D341Med (cell line): ENCODE results near the gene CCNG2.

Experiments
- DNase-seq: peaks from one replicate; pipeline ENCODE4 v3.0.0; 2012; ENCODE audit warnings: low spot score

CCNG2 gene

DNA sequence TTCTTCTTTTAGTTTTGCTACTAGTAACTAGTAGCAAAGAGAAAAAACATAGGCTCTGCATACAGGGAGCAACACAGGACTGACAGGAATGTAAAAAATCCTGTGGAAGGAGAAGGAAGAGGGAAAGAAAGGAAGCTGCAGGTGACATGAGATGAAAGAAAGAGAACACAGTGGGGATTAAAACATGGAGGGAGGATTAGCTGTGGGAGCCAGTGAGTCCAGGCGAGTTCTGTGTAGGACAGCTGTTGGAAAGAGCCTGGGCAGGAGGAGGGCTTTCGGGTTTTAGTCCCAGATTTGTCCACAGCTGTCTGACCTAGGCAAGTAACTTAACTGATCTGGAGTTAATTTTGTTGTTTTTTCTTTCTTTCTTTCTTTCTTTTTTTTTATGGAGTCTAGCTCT lies 21.6 kb downstream of the CCNG2 start:
- DNase-seq, result peak; percentile 55

- no peak for DNase-seq
Observed at GRCh38 chr4:77179519-77179918, 22.5 kb downstream of the CCNG2 start.

DNA sequence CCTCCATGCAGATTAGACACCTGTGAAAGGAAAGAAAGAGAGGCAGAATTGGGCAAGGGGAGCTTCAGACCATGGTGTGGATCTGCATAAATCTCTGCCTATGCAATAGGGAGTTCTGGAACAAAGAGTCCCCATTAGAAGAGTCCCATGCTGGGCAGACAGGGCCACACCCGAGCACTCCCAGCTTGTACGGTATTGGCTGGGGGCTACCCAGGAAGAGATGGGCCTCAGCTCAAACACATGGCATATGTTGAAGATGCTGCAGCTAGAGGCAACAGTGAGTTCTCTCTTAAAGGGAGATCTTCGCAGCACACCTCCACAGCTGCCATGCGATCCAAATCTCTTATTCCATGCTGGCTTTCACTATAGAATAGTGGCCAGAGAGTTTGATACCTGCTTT lies 24.7 kb downstream of the CCNG2 start:
- no peak for DNase-seq

- DNase-seq, result no peak
Observed at GRCh38 chr4:77183777-77184420, 26.9 kb downstream of the CCNG2 start.

DNA sequence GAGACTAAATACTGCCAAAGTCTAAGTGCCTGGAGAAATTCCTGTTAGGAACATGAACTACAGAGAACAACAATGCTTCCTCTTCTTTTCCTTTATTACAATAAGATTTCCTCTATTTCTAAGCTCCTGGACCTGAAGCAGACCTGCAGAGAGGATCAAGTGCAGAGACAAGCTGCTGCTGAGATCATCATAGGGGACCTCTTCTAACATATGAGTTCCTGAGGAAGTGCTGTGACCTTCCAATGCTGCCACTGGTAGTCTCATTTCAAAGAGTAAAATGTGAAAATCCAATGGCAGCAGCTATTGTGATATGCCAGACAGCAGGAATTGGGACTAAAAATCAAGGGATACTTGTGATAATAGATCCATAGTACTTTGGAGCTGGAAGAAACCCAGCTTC lies 28.0 kb downstream of the CCNG2 start:
- no peak for DNase-seq

DNA sequence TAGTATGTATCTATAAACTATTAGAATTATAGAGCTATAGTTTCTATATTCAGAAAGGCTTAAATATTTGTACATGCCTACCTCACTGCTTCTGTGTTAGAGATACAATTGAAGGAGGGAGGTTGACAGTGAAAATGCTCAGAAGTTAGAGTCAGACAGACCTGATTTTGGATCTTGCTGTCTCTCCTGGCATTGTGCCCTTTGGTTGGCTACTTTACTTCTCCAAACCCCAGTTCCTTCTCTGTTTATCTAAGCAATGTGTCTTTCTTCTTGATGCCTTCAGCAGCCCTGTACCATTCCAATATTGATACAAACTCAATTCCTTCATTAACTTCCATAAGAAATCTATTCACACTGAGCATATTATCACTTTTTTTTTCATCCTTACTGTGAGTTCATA lies 28.7 kb downstream of the CCNG2 start:
- no peak for DNase-seq

- no peak for DNase-seq
Observed at GRCh38 chr4:77187322-77187721, 30.3 kb downstream of the CCNG2 start.

DNA sequence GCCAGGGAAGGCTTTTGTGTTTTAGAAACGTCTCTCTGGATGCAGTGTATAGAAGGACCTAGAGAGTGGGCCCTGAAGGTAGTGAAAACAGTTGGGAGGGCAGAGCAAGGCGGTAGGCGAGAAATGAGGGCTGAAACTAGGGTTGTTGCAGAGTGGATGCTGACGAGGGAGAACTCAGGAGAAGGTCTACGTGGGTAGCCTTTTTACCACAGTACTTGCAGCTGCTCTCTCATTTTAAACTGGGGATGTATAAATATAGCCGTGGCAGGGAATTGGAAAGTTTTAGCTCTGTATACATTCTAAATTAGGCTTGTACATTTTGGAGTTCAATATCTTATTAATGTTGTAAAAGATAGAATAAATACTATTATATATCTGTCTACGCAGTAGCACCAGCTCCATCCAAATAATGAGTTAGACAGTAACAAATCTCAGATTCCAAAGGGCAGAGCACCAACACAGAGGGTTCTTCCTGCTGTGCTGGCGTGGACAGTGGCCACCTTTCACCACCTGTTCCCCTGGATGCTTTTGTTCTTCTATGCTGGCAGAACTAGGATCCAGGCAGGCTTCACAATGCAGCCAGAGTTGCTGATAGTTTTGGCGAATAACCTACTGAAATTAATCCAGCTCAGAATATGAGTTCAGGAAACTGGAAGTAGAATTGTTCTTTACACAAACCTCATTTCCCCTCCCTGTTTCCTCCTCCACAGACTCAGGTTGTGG lies 31.7 kb downstream of the CCNG2 start:
- no peak for DNase-seq

DNA sequence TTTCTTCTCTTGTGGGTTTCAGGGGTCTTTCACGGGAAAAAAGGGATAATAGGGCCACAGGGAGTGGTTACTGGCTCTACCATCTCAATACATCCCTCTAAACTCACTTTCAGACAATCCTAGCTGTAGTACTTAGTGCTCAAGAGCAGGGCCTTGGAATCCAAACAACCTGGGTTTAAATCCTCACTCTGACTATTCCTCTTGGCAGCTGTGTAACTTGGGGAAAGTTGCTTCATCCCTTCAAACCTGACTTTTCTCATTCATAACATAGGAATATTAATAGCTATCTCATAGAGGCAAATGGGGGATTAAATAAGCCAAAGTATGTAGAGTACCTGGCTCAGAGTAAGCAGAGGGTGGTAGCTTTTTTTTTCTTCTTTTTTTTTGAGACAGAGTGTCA lies 32.4 kb downstream of the CCNG2 start:
- DNase-seq, result no peak

DNA sequence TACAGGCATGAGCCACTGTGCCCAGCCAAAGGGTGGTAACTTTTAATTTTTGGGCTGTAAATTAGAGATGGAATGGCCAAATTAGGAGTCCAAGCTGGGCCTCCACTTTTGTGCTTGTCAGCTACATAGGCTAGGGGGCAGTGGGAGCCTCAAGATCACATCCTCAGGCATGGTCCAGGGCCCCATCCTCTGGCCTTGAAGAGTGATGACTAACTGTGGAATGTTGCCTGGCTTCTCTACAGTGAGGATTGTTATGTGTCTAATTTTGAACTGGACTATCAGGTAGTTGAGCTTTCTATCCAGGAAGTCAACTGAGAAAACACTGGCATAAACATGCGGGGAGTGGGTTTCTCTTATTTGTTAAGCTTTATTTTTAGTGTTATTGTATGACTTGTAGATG lies 33.0 kb downstream of the CCNG2 start:
- DNase-seq, result no peak

DNA sequence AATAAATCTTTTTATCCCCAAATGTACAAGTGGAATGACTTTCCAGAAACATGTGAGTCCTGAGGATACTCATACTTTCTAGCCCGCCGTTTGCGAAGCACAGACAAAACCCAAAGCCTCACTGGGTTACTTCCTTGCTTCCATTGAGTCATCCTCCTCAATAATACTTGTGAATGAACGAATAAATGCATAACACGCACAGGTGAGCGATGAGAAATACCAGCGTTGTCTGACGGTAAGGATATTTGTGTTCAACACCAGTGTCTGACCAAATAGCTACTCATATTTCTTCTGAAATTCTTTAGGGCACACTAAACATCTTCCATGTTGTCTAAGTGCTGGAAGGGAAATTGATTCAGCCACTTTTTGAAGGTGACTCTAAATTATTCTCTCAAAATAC lies 36.0 kb downstream of the CCNG2 start:
- no peak for DNase-seq

DNA sequence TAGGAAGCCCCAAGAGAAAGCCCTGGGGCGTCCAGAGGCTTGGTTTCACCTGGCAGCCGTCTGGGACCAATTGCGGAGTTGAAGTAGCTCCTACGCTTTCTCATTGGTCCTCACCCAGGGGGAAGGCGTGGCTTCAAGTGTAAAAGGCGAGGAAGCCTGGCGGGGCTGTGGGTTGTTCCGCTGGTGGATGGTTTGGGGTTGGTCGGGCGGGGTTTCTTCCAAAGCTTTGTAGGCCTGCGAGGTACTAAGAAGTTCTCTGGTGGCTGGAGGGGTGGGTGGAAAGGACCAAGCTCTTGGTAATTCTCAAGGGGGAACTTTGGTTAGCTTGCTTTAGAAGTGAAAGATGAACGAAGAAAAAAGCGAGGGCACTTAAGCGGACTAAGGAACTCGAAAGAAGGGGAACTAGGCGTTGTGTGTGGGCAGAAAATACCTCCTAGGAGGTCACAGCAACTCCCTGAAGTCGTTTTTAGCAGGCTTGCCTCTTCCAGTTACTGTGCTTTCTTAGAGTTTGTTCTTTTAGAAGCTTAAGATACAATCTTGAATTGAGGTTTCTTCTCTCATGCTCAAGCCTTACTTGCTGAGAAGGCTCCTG lies 36.6 kb downstream of the CCNG2 start:
- DNase-seq, result no peak

DNA sequence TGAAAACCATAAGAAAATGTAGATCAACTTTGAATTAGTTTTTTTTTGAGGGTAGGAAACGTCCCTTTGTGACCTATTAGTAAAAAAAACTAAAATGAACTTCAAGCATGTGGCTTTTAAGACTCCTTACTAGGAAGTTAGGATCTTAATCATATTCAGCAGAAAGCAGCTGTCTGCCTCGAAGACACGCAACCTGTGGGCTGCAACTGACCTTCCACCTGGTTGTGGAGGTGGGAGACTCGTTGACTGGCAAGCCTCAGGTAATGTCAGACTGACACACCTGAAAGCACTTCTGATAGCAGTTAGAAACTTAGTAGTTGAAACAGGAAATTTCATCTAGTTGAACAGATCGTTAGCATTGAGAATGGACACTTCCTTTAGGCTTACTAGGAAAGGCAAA lies 37.4 kb downstream of the CCNG2 start:
- no peak for DNase-seq

DNA sequence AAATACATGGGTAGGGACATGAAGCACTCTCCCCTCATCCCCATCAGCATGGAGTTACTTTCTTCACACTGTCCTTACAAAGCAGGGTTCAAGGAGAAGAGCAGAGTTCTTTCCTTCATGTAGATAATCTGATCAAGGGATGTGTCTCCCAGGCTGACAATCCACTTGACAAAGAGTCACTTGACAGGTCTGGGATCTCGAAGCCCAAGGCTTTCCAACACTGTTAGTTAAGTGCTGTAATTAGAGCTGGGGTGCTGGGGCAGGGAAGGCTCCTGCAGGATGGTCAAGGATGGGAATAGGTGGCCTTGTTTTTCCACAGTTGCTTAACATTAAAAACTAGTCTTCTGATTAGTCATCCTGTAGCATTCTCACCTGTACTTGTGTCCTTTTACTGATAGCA lies 38.0 kb downstream of the CCNG2 start:
- no peak for DNase-seq

DNA sequence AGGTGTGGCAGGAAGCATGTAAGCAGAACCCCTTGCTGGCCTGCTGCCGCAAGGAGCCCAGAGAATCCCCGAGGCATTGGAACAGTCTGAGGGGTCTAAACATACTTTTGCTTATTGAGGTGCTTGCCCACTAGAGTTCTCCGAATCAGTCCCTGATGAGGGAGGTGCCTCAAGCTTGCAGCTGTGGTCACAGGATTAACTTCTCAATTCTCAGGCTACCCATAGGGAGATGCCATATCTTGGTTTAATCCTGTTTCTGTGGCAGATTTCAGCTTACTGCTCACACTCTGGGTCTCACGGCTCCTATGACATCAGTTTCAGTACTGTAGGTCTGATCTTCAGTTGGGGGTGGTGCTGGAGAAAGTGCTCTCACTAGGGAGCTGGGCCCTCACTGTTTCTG lies 39.9 kb downstream of the CCNG2 start:
- DNase-seq, result peak; percentile 60

DNA sequence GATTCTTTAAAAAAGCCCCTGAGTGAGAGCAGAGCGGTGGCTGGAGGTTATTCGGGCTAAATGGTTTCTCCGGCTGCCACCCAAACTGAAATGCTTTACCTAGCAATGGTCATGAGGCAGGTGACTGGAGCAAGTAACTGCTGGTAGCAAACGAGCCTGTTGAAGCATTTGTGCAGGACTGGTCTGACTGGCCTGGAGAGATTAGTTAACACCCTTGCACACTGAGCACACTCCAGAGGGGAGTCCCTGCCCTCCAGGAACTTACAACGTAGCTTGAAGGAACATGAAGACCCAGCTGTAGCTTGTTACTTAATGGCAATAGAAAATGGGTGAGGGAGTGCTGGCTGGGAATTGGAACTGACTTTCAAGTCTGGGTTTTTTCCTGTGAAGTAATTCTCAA lies 40.4 kb downstream of the CCNG2 start:
- DNase-seq, result no peak

DNA sequence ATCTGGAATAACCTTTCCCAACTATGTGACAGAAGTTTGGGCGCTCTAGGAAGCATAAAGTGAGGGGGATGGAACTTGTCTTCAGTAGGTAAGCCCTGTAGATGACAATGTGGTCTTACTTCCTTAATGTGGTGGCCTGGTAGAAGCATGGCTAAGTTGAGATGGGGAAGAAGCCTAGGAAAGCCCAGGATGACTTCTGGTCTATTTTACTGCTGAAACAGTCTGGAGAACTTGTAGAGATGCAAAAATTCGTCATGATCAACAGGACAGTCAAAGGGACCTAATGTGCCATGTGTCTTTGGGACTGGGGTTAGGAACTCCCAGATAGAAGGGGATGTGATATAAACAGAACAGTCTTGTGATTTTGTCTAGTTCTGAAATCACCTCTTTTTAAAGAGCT lies 40.8 kb downstream of the CCNG2 start:
- no peak for DNase-seq

- no peak for DNase-seq
Observed at GRCh38 chr4:77199276-77199675, 42.3 kb downstream of the CCNG2 start.

GRCh38 chr4:77199701-77200100 lies 42.7 kb downstream of the CCNG2 start:
- DNase-seq, result no peak

- DNase-seq, result no peak
Observed at GRCh38 chr4:77201343-77201742, 44.3 kb downstream of the CCNG2 start.

GRCh38 chr4:77201857-77202256 lies 44.9 kb downstream of the CCNG2 start:
- no peak for DNase-seq

DNA sequence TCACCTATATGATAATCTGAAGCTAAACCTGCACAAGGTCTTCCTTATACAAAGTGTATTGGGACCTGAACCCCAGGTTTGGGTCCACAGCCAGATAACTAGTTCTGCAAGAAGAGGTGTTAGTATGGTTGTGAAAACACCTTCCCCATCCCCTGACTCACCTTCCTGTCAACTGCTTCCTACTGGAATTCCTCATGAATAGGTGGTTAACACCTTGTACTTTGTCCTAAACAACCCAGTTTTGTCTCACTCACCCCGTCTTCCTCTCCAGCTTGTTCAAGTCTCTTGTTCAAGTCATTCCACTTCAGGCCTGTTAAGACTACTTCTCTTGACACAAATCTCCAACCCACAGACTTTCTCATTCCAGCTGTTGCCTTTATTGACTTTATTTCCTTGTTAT lies 45.5 kb downstream of the CCNG2 start:
- no peak for DNase-seq

GRCh38 chr4:77203380-77204197 lies 46.6 kb downstream of the CCNG2 start:
- peak; percentile 70 for DNase-seq
